Smooth muscle cell (in vitro differentiated cells): ENCODE results near the gene WDR5B. TPM values are rescaled to one million over a fixed set of nuclear protein-coding genes. Genes with fewer than 3 reads are reported as not detected.
A peak's percentile ranks its signal among the peaks of the same experiment; 100 is the strongest.

Experiments
- DNase-seq: peaks from one replicate; lab custom pipeline; 2025; ENCODE audit not compliant: unreplicated experiment; lab: John Stamatoyannopoulos, UW
- H2AFZ ChIP-seq: fragments of 200-600 bp; sonication (generic); 2 replicates; pipeline ENCODE4 v1.6.0; 2016; ENCODE audit warnings: antibody characterized with exemption, low read depth, mild to moderate bottlenecking
- H3F3A ChIP-seq: fragments of 200-600 bp; sonication (generic); 2 replicates; pipeline ENCODE4 v1.6.0; 2017; ENCODE audit warnings: antibody characterized with exemption, low read depth
- H3K27ac ChIP-seq: fragments of 200-600 bp; sonication (generic); 2 replicates; pipeline ENCODE4 v1.5.1; 2016; ENCODE audit warnings: low read depth, mild to moderate bottlenecking
- H3K27me3 ChIP-seq: fragments of 200-600 bp; sonication (generic); 2 replicates; pipeline ENCODE4 v1.6.1; 2016; ENCODE audit warnings: low read depth, mild to moderate bottlenecking
- H3K36me3 ChIP-seq: fragments of 200-600 bp; sonication (generic); 2 replicates; pipeline ENCODE4 v1.5.1; 2016; ENCODE audit warnings: low read depth
- H3K4me1 ChIP-seq: fragments of 200-600 bp; sonication (generic); 2 replicates; pipeline ENCODE4 v1.5.1; 2016; ENCODE audit warnings: low read depth
- H3K4me2 ChIP-seq: fragments of 200-600 bp; sonication (generic); 2 replicates; pipeline ENCODE4 v1.6.0; 2016; ENCODE audit warnings: mild to moderate bottlenecking
- H3K4me3 ChIP-seq: fragments of 200-600 bp; sonication (generic); 2 replicates; pipeline ENCODE4 v1.5.1; 2016; ENCODE audit warnings: mild to moderate bottlenecking
- H3K79me2 ChIP-seq: fragments of 200-600 bp; sonication (generic); 2 replicates; pipeline ENCODE4 v1.6.0; 2016; ENCODE audit warnings: low read depth, mild to moderate bottlenecking
- H3K9ac ChIP-seq: fragments of 200-600 bp; sonication (generic); 2 replicates; pipeline ENCODE4 v1.6.0; 2016; ENCODE audit warnings: low read depth
- H3K9me3 ChIP-seq: fragments of 200-600 bp; sonication (generic); replicated peaks from 2 replicates; pipeline ENCODE4 v1.5.1; 2016; ENCODE audit warnings: low read depth
- H4K20me1 ChIP-seq: fragments of 200-600 bp; sonication (generic); 2 replicates; pipeline ENCODE4 v1.6.0; 2016; ENCODE audit warnings: low read depth
- CTCF ChIP-seq: fragments of 200-600 bp; sonication (generic); IDR thresholded peaks from 2 replicates; pipeline ENCODE4 v1.5.1; 2017; ENCODE audit warnings: borderline replicate concordance, mild to moderate bottlenecking, antibody characterized with exemption; ENCODE audit not compliant: insufficient read depth, poor library complexity, severe bottlenecking
- WGBS: methylation state at CpG from one replicate; pipeline ENCODE4 v1.1.7; 2016; ENCODE audit warnings: low lambda C conversion rate; 5-methylcytosine and 5-hydroxymethylcytosine counted together
- polyA plus RNA-seq: library from polyadenylated mRNA; unstranded; fragments of >200 nt; fragmentation: Nextera tagmentation; extraction: Ambion mirVana; gene quantifications from 2 replicates; pipeline ENCODE4 v1.2.1, GENCODE V29; 2016
- total RNA-seq: library from RNA; depleted of rRNA; stranded (reverse); fragments of >200 nt; gene quantifications from 2 replicates; pipeline ENCODE4 v1.2.3, GENCODE V29; 2014

The WDR5B gene
- total and polyA plus RNA-seq, 2 experiments from 2014 or later: 1.6 to 5.2 TPM

GRCh38 chr3:122406198-122406597, 9.7 kb downstream of the WDR5B start:
- WGBS: 98% methylated on average over 4 of the region's 4 CpGs
- Histone ChIP-seq H3K27ac (no peak overlapping the region), H2AFZ (no peak overlapping the region), H3F3A (no peaks in the 10 kb centered on the region), H3K79me2 (peaks cover 5% of the 10 kb centered on the region), H3K4me2 (no peak overlapping the region), H3K4me1 (no peaks in the 10 kb centered on the region), H3K9ac (no peak overlapping the region), H3K9me3 (no peaks in the 10 kb centered on the region), H4K20me1 (peaks cover 24% of the 10 kb centered on the region), H3K27me3 (no peaks in the 10 kb centered on the region), H3K36me3 (peaks cover 12% of the 10 kb centered on the region), H3K4me3 (no peak overlapping the region)
- no peak for TF ChIP-seq CTCF
- no peak for DNase-seq

DNA sequence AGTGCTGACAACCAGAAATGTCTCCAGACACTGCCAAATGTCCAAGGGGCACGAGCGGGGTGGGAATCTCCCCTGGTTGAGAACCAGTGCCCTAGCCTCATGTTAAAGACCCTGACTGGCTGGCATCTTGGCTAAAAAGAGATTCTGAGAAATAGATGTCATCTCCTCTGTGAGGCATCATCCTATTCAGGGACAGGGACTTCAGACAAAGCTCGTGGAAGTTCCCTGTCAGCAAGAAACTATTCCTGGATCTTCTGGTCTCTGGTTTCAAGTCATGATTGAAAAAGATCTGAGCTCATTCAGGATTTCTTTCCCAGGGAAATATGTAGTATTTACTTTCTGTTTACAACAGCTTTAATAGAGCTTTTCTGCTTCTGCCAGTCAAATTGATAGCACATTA, 10.8 kb downstream of the WDR5B start:
- no peak overlapping the region for H3K4me3 ChIP-seq
- H3K9me3 ChIP-seq: no peaks in the 10 kb centered on the region
- no peak overlapping the region for H3K9ac ChIP-seq
- DNase-seq: no peak
- H3K4me1 ChIP-seq: no peaks in the 10 kb centered on the region
- peaks cover 26% of the 10 kb centered on the region for H4K20me1 ChIP-seq
- TF ChIP-seq CTCF: no peak
- peaks cover 5% of the 10 kb centered on the region for H3K79me2 ChIP-seq
- 91% methylated on average over 3 of the region's 3 CpGs for WGBS
- H3K27me3 ChIP-seq: no peaks in the 10 kb centered on the region
- peaks cover 12% of the 10 kb centered on the region for H3K36me3 ChIP-seq
- H2AFZ ChIP-seq: no peak overlapping the region
- H3K27ac ChIP-seq: no peak overlapping the region
- no peak overlapping the region for H3K4me2 ChIP-seq
- no peaks in the 10 kb centered on the region for H3F3A ChIP-seq

- Histone ChIP-seq H3K9me3 (no peaks in the 10 kb centered on the region), H3K4me3 (no peak overlapping the region), H4K20me1 (peaks cover 26% of the 10 kb centered on the region), H3K4me1 (no peaks in the 10 kb centered on the region), H2AFZ (no peak overlapping the region), H3K4me2 (peak overlapping the region; percentile 4), H3K27ac (peak overlapping the region; percentile 83), H3K36me3 (peaks cover 12% of the 10 kb centered on the region), H3K79me2 (peaks cover 5% of the 10 kb centered on the region), H3F3A (no peaks in the 10 kb centered on the region), H3K27me3 (no peaks in the 10 kb centered on the region), H3K9ac (no peak overlapping the region)
- 60% methylated on average over 6 of the region's 6 CpGs for WGBS
- no peak for TF ChIP-seq CTCF
- no peak for DNase-seq
These were observed 12.4 kb downstream of the WDR5B start for GRCh38 chr3:122403489-122403888.

DNA sequence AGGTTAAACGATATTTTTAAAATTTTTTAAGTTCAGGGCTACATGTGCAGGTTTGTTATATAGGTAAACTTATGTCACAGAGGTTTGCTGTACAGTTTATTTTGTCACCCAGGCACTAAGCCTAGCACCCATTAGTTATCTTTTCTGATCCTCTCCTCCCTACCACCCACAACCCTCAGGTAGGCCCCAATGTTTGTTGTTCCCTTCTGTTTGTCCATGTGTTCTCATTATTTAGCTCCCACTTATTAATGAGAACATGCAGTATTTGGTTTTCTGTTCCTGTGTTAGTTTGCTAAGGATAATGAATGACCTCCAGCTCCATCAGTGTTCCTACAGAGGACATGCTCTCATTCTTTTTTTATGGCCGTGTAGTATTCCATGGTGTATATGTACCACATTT, 16.9 kb downstream of the WDR5B start:
- H3K4me1 ChIP-seq: peaks cover 12% of the 10 kb centered on the region
- no peak for TF ChIP-seq CTCF
- DNase-seq: no peak
- H2AFZ ChIP-seq: no peak overlapping the region
- no peaks in the 10 kb centered on the region for H3K27me3 ChIP-seq
- WGBS: 98% methylated on average over 2 of the region's 2 CpGs
- H4K20me1 ChIP-seq: peaks cover 21% of the 10 kb centered on the region
- H3F3A ChIP-seq: peaks cover 8% of the 10 kb centered on the region
- H3K9me3 ChIP-seq: no peaks in the 10 kb centered on the region
- peaks cover 8% of the 10 kb centered on the region for H3K79me2 ChIP-seq
- no peak overlapping the region for H3K27ac ChIP-seq
- H3K4me2 ChIP-seq: no peak overlapping the region
- H3K9ac ChIP-seq: no peak overlapping the region
- H3K36me3 ChIP-seq: no peaks in the 10 kb centered on the region
- no peak overlapping the region for H3K4me3 ChIP-seq
